Astrocyte of the spinal cord (primary cell): ENCODE data around the gene TNFRSF13B.

Experiments
- DNase-seq: peaks from one replicate; pipeline ENCODE4 v3.0.0; 2011; ENCODE audit warnings: low read depth, low spot score
- H3K4me3 ChIP-seq: 2 replicates; pipeline ENCODE4 v1.5.1; 2011; ENCODE audit warnings: low read depth, mild to moderate bottlenecking, low read length, moderate library complexity
- CTCF ChIP-seq: IDR thresholded peaks from 2 replicates; pipeline ENCODE4 v1.5.1; 2012; ENCODE audit warnings: low read depth, mild to moderate bottlenecking, low read length, inconsistent platforms
- in situ Hi-C: cut with HindIII; loops from 2 replicates; pipeline ENCODE4 v1.10.0; 2017; ENCODE audit warnings: low sequenced_read_pairs

TNFRSF13B gene

GRCh38 chr17:16936536-16937310 is 35.2 kb downstream of the TNFRSF13B start:
- in situ Hi-C loops, result no loop called here
- no peak for DNase-seq
- H3K4me3 ChIP-seq, result no peak overlapping the region
- no peak for TF ChIP-seq CTCF

- DNase-seq, result no peak
- in situ Hi-C loops, result no loop called here
- no peak overlapping the region for H3K4me3 ChIP-seq
- TF ChIP-seq CTCF, result no peak
Observed at GRCh38 chr17:16935786-16936185, 36.1 kb downstream of the TNFRSF13B start.

- in situ Hi-C loops, result no loop called here
- no peak overlapping the region for H3K4me3 ChIP-seq
- no peak for TF ChIP-seq CTCF
- no peak for DNase-seq
Observed at GRCh38 chr17:16935241-16935663, 36.7 kb downstream of the TNFRSF13B start.

- in situ Hi-C loops, result no loop called here
- no peak overlapping the region for H3K4me3 ChIP-seq
- no peak for TF ChIP-seq CTCF
- DNase-seq, result no peak
Observed at GRCh38 chr17:16934836-16935235, 37.1 kb downstream of the TNFRSF13B start.

GRCh38 chr17:16934133-16934795 is 37.7 kb downstream of the TNFRSF13B start:
- DNase-seq, result no peak
- in situ Hi-C loops, result no loop called here
- H3K4me3 ChIP-seq, result no peak overlapping the region
- TF ChIP-seq CTCF, result no peak

GRCh38 chr17:16933317-16934132 is 38.4 kb downstream of the TNFRSF13B start:
- DNase-seq, result no peak
- no peak overlapping the region for H3K4me3 ChIP-seq
- no peak for TF ChIP-seq CTCF
- in situ Hi-C loops, result no loop called here
